Thoracic aorta (tissue), 2 donors: ENCODE results near the gene PLEKHG5. TPM values are rescaled to one million over a fixed set of nuclear protein-coding genes. Genes with fewer than 3 reads are reported as not detected.

ENCODE experiments used
- ATAC-seq: fragments of 150-250 bp; one replicate; pipeline ENCODE4 v1.8.0; 2017; ENCODE audit warnings: low read depth; ENCODE audit not compliant: insufficient number of reproducible peaks, low FRiP score
- DNase-seq: peaks from one replicate; pipeline ENCODE4 v3.0.0-alpha.2; 2020; ENCODE audit warnings: low spot score
- H3K27ac ChIP-seq, 2 donors: fragments of 200-600 bp; sonication (generic); 1 replicate in 1 of 2; 2 replicates in 1 of 2; pipeline ENCODE4 v1.5.1; 2016; ENCODE audit warnings: mild to moderate bottlenecking in 2 of 2, moderate library complexity in 2 of 2
- H3K27me3 ChIP-seq: fragments of 200-600 bp; sonication (generic); replicated peaks from 2 replicates; pipeline ENCODE4 v1.6.0; 2016; ENCODE audit warnings: mild to moderate bottlenecking; ENCODE audit not compliant: insufficient read depth
- H3K36me3 ChIP-seq: fragments of 200-600 bp; sonication (generic); one replicate; pipeline ENCODE4 v1.5.1; 2016
- H3K4me1 ChIP-seq, 2 donors: fragments of 200-600 bp; sonication (generic); 1 replicate in 1 of 2; 2 replicates in 1 of 2; pipeline versions ENCODE4 v1.5.1 to v1.6.0; 2016; ENCODE audit warnings: low read depth in 2 of 2, mild to moderate bottlenecking in 1 of 2; ENCODE audit not compliant: control insufficient read depth in 1 of 2
- H3K4me3 ChIP-seq: fragments of 200-600 bp; sonication (generic); 2 replicates; pipeline ENCODE4 v1.5.1; 2016; ENCODE audit warnings: mild to moderate bottlenecking
- H3K9me3 ChIP-seq: fragments of 200-600 bp; sonication (generic); 2 replicates; pipeline ENCODE4 v1.5.1; 2016
- CTCF ChIP-seq: fragments of 200-600 bp; sonication (generic); IDR thresholded peaks from one replicate; pipeline ENCODE4 v1.5.1; 2019; ENCODE audit warnings: antibody characterized with exemption
- total RNA-seq, 2 donors: library from RNA; depleted of rRNA; stranded (reverse); fragments of >200 nt; gene quantifications; one replicate each; pipeline versions ENCODE4 v1.1.0 to v1.2.3, GENCODE V29; 2016

Gene PLEKHG5
- total RNA-seq, 2 donors from 2014 or later: 23.4 to 32.9 TPM

GRCh38 chr1:6476483-6476882, 15.0 kb downstream of the PLEKHG5 start:
- TF ChIP-seq CTCF: no peak
- Histone ChIP-seq H3K9me3 (no peaks in the 10 kb centered on the region), H3K4me1 (no peaks in the 10 kb centered on the region), H3K4me3 (no peak overlapping the region), H3K36me3 (peaks cover 11% of the 10 kb centered on the region), H3K27me3 (no peaks in the 10 kb centered on the region), H3K27ac (no peak overlapping the region)
- ATAC-seq: no peak
- DNase-seq: no peak

DNA sequence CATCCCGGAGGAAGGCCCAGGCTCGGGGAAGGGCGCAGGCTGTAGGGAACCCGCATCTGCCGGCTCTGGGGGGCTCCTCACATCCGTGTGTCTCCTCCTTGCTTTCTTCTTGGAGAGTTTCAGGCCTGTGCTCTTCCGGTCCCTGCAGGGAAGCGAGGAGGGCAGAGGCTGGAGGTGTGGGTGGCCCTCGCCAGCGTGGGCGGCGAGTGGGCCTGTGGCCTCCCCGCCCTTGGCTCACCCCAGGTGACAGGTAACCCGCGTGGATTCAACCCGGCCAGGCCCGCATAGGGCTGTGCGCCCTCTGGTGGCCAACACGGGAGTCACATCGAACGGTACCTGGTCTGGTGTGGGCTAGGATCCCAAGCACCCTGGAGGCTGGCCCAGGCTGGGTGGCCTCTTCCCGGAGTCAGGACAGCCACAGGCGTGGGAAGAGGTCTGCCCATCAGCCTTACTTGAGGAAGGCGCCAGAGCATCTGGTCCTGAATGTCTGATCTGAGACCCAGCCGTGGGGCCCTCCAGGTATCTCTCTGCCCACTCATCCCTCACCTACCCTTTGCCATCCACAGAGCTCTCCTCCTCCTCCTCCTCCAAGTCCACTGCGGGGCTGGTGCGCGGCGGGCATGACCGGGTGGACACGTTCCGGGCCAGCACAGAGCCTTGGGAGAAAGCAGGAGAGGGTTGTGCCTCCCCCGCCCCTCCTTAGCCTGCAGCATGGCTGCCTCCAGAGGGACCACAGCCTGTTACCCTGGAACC, 15.9 kb downstream of the PLEKHG5 start:
- H3K36me3 ChIP-seq: peaks cover 12% of the 10 kb centered on the region
- no peak overlapping the region for H3K4me3 ChIP-seq
- no peak overlapping the region for H3K27ac ChIP-seq
- no peaks in the 10 kb centered on the region for H3K4me1 ChIP-seq
- H3K27me3 ChIP-seq: no peaks in the 10 kb centered on the region
- H3K9me3 ChIP-seq: no peaks in the 10 kb centered on the region
- no peak for DNase-seq
- peak; percentile 89 for TF ChIP-seq CTCF
- no peak for ATAC-seq

GRCh38 chr1:6474815-6475282, 16.6 kb downstream of the PLEKHG5 start:
- no peak for ATAC-seq
- no peaks in the 10 kb centered on the region for H3K27me3 ChIP-seq
- no peak for TF ChIP-seq CTCF
- H3K4me3 ChIP-seq: no peak overlapping the region
- DNase-seq: no peak
- H3K36me3 ChIP-seq: peaks cover 19% of the 10 kb centered on the region
- no peaks in the 10 kb centered on the region for H3K9me3 ChIP-seq
- no peaks in the 10 kb centered on the region for H3K4me1 ChIP-seq
- H3K27ac ChIP-seq: no peak overlapping the region

DNA sequence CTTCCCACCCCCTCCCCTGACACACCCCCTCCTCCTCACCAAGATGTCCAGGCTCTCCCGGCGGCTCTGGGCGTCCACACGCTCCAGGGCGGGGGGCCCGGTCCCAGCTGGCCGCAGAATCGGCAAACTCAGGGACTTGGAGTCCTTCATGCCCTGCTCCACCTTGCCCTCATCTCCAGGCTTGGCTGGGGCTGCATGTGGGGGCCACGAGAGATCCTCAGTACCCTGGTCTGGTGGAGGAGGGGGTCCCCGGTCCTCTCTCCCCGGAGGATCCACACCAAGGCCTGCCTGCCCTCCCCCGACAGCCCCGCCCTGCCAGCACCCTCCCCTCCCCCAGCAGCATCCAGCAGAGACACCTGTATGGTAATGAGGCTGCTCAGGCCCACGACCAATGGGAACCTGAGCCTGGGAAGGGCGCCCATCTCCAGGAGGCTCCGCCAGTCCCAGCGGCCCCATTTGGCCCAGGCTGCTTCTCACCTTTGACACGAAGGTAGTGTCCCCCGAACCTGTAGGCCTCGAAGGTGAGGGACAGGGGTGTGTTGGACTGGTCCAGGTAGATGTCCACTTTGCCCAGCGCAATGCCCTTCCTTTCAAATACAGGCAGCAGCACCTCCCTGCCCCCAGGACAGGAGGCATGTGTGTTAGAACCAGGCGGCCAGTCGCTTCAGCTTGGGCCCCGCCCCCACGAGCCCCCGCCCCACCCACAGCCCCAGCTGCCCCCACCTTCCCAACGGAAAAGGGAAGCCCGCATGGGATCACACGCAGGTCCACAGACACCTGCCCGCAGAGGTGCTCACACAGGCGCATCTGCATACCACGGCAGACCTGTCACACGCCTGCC, 17.3 kb downstream of the PLEKHG5 start:
- Histone ChIP-seq H3K4me3 (no peak overlapping the region), H3K27me3 (no peaks in the 10 kb centered on the region), H3K9me3 (no peaks in the 10 kb centered on the region), H3K27ac (no peak overlapping the region), H3K36me3 (peaks cover 23% of the 10 kb centered on the region), H3K4me1 (no peaks in the 10 kb centered on the region)
- DNase-seq (no peak), ATAC-seq (no peak)
- TF ChIP-seq CTCF: no peak

- Histone ChIP-seq H3K27me3 (no peaks in the 10 kb centered on the region), H3K4me3 (no peak overlapping the region), H3K9me3 (no peaks in the 10 kb centered on the region), H3K27ac (no peak overlapping the region), H3K36me3 (peaks cover 30% of the 10 kb centered on the region), H3K4me1 (no peaks in the 10 kb centered on the region)
- ATAC-seq (no peak), DNase-seq (no peak)
- no peak for TF ChIP-seq CTCF
Observed at GRCh38 chr1:6473156-6473555, 18.3 kb downstream of the PLEKHG5 start.
